ENCODE measurements around the gene C1orf185.

GRCh38 chr1:51093581-51093980 is 8.4 kb upstream of the C1orf185 start:
- no peak for TF ChIP-seq CGGBP1 (CRISPR knock-in tag; IDR thresholded peaks at IDR 0.05)
- TF ChIP-seq USF1 (CRISPR knock-in tag; IDR thresholded peaks at IDR 0.05) = no peak
- TF ChIP-seq MYC (IDR thresholded peaks at IDR 0.05; ENCODE audit: low read depth, low read length) = no peak
- no peak for TF ChIP-seq MYC (CRISPR knock-in tag; IDR thresholded peaks at IDR 0.05; ENCODE audit: borderline replicate concordance, low read depth)
- TF ChIP-seq JUND (IDR thresholded peaks at IDR 0.05; ENCODE audit: borderline replicate concordance, low read depth, low read length) = no peak
- TF ChIP-seq JUND (tag; IDR thresholded peaks at IDR 0.05; ENCODE audit: borderline replicate concordance, low read depth, low read length) = no peak
- no peak for TF ChIP-seq ZBTB33 (CRISPR knock-in tag; IDR thresholded peaks at IDR 0.05)
- TF ChIP-seq ZNF79 (CRISPR knock-in tag; IDR thresholded peaks at IDR 0.05; ENCODE audit: low read depth) = no peak
- no peak for TF ChIP-seq WHSC1 (IDR thresholded peaks at IDR 0.05; ENCODE audit: low read length)
- TF ChIP-seq E2F8 (IDR thresholded peaks at IDR 0.05; ENCODE audit: low read depth, partially characterized antibody) = no peak
- no peak for TF ChIP-seq ZNF785 (CRISPR knock-in tag; IDR thresholded peaks at IDR 0.05)
- no peak for TF ChIP-seq SREBF2 (CRISPR knock-in tag; IDR thresholded peaks at IDR 0.05)
- no peak for TF ChIP-seq ZNF239 (CRISPR knock-in tag; IDR thresholded peaks at IDR 0.05)

Data from K562 (cell line).